GM21737 (cell line): ENCODE measurements around the gene DHRS13.
"Not testable (repeated sequence)": the region's sequence is repeated elsewhere in the genome, so short reads cannot be mapped to it uniquely, and the experiment has no call there.

Experiments used
- ATAC-seq: cut with Tn5 transposase; IDR thresholded peaks from one replicate; pipeline ENCODE4 v1.9.1; 2021; ENCODE audit warnings: mild to moderate bottlenecking, moderate library complexity; ENCODE audit not compliant: unreplicated experiment

The DHRS13 gene

GRCh38 chr17:28861393-28862203, 41.3 kb downstream of the DHRS13 start:
- ATAC-seq = no peak

DNA sequence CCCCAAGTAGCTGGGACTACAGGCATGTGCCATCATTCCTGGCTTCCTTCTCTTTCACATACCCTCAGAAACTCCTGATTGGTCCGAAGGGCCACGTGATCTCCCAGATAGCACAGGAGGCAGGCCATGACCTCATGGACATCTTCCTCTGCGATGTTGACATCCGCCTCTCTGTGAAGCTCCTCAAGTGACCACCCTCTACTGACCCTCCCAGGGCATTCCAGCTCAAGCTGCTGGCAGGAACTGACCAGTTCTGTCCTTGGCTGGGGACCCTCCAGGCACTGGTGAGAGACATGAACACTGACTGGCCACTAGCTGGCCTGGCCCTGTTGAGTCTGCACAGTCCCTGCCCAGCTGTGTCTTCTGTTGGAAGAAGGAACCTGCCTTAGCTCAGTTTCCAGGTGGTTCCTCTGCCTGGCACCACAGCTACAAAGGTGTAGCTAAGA, 42.5 kb downstream of the DHRS13 start:
- ATAC-seq = no peak

GRCh38 chr17:28858801-28859355, 44.0 kb downstream of the DHRS13 start:
- ATAC-seq = no peak

- ATAC-seq = no peak
Measured at GRCh38 chr17:28857905-28858800, 44.7 kb downstream of the DHRS13 start.

DNA sequence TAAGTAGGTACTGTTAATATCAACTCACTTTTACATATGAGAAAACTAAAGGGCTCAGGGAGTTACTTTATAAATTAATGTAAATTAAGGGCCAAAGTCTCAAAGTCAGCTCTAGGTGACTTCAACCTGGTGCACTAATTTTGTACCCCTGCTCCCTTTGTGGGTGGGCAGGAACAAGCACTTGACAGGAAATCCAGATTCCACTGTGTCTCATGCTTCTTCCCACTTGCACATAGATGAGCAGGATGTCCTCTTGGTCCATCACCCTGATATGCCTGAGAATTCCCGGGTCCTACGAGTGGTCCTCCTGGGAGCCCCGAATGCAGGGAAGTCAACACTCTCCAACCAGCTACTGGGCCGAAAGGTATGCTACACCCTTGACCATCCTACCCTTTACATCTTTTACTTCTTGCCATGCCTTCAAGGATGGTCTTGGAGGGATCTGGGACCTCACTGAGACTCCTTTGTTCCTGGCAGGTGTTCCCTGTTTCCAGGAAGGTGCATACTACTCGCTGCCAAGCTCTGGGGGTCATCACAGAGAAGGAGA, 46.8 kb downstream of the DHRS13 start:
- no peak for ATAC-seq

- no peak for ATAC-seq
Measured at GRCh38 chr17:28855336-28855679, 47.6 kb downstream of the DHRS13 start.

DNA sequence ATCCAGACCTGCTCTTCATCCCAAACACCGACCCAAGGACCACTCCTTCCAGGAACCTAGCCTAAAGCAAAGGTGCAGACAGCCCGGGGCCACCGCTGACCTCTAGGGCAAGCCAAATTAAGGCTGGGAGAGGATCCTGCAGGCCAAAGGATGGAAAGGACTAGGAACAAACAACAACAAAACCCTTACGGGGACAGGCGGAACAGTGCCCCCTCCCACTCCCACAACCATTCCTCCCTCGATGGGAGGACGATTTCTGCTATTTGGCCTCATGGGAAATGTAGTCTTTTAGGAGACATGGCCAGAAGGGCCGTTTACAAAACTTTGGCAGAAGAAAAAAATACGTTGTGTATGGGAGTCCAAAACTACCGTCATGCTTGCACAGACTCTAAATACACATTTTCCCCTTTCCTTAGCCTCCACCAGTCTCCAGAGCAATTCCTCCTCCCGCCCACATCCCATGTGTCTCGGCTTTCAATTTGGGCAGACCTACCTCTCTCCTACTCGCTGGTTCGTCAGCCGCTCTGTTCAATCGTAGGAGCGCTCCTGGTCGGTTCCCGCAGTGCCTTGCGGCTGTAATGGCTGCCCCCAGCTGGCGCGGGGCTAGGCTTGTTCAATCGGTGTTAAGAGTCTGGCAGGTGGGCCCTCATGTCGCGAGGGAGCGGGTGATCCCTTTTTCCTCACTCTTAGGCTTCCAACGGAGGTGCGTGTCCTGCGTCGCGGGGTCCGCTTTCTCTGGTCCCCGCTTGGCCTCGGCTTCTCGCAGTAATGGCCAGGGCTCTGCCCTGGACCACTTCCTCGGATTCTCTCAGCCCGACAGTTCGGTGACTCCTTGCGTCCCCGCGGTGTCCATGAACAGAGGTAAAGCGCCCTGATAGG, 48.2 kb downstream of the DHRS13 start, which contains the start of gene ERAL1:
Gene ERAL1 (plus strand): TSS at position 560 of the 879 bp plus-strand sequence. CDS start 19 bp downstream, at position 579.
- ATAC-seq = peak; percentile 92

DNA sequence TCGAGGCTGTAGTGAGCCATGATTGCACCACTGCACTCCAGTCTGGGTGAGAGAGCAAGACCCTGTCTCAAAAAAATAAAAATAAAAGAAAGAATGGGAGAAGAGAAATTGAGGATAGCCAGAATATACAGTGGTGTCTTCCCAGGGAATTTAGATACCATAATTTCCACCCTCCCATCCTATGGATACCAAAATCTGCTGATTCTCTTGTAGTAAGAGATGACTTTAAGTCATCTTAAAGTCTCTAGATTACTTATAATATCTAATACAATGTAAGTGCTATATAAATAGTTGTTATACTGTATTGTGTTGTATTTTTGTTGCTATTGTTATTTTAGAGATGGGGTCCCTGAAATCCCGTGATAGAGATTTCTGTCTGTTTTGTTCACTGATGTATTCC, 49.6 kb downstream of the DHRS13 start:
- no peak for ATAC-seq

GRCh38 chr17:28849281-28849680, 53.6 kb downstream of the DHRS13 start:
- ATAC-seq = no peak

- ATAC-seq = not testable (repeated sequence)
Measured at GRCh38 chr17:28848667-28849066, 54.2 kb downstream of the DHRS13 start.
